HG02840 (cell line): Measurements from ENCODE around the gene CHL1.

Source experiments
- ATAC-seq: cut with Tn5 transposase; IDR thresholded peaks from one replicate; pipeline ENCODE4 v1.9.1; 2021; ENCODE audit warnings: mild to moderate bottlenecking, moderate library complexity, moderate number of reproducible peaks; ENCODE audit not compliant: unreplicated experiment, low FRiP score

CHL1 gene

GRCh38 chr3:330494-331115, 134.0 kb downstream of the CHL1 start:
- no peak for ATAC-seq

- no peak for ATAC-seq
Observed at GRCh38 chr3:331881-332280, 135.3 kb downstream of the CHL1 start.

- no peak for ATAC-seq
Observed at GRCh38 chr3:332701-333100, 136.1 kb downstream of the CHL1 start.

- ATAC-seq, result no peak
Observed at GRCh38 chr3:335240-335639, 138.7 kb downstream of the CHL1 start.

DNA sequence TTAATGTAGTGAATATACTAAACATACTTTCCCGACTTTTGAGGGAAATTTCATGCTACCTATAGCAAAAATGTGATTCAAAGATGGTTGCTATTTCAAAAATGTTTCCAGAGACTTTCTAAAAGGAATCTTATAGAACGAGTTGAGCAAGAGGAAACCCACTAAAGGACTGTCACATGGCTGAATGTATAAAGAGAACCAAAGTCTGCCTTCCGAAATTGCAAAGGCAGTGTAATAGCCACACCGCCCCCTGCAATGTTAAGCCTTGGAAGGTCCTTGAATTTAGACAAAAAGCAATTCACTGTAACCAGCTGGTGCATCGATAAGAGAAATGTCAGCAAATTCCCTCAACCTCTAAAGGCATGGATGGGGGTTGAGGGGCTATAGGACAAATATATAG, 142.8 kb downstream of the CHL1 start:
- no peak for ATAC-seq

GRCh38 chr3:341998-342397, 145.4 kb downstream of the CHL1 start:
- ATAC-seq, result no peak

- no peak for ATAC-seq
Observed at GRCh38 chr3:346186-346585, 149.6 kb downstream of the CHL1 start.

DNA sequence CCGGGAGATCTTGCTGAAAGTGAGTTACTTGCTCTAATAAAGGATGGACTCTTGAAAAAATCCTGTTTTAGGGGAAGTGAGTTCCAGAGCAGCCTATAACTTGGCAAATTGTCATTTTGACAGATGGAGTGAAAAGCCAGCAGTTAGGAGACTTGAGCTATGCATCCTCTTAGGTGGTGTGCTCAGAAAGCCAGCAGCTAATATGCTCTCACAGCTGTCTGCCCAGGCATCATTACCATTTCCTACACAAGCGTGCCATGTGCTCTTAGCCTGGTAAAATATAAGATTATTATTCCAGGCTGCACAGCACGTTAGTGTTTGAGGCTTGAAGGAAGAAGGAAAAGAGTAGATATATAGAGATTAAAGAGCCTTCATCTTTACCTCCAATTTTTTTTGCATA, 151.0 kb downstream of the CHL1 start:
- no peak for ATAC-seq

DNA sequence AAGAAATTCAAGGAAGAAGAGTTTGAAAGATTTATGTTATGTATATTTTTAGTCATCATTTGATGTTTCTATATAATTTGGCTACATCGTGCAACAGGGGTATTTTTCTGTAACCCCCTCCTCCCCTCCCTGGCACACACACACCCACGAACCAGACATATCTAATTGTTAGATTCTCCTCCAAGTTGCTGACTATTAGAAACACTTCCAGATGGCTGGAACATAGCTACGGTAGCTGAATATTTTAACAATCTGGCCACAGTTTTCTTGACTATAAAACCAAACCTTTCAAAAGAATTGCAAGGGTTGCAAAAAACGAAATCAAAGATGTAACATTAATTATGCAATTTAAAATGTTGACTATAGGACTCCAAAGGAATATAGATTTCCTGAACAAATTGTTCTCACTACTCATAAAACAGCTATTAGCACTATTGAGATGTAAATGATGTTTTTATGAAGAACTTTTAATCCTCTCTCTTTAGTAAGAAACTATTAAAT, 154.4 kb downstream of the CHL1 start:
- ATAC-seq, result no peak

- ATAC-seq, result no peak
Observed at GRCh38 chr3:352599-352998, 156.0 kb downstream of the CHL1 start.

DNA sequence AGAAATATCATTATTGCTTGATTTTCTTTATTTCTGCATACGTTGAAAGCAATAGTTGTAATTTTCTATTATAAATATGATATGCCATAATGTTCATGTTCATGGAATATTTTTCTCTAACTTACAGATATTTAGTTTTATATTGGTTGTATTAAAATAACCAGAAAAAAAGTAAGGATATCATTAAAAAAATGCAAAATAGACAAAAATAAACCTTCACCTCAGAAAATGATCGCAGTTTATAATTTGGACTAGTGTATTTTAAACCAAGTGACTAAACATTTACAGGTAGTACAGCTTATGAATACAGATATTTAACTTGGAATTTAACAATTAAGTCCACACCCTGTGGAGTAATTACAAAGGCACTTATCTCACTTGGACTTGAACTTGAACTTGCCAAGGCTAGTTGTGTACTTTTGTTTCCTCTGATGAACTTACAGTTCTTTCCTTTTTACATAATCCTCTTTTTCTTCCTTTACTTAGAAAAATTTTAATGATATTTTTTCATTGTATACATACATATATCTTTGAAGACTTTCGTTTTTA, 156.7 kb downstream of the CHL1 start:
- ATAC-seq, result no peak

- no peak for ATAC-seq
Observed at GRCh38 chr3:354432-354831, 157.9 kb downstream of the CHL1 start.

- ATAC-seq, result peak; percentile 78
Observed at GRCh38 chr3:355622-356021, 159.1 kb downstream of the CHL1 start.

DNA sequence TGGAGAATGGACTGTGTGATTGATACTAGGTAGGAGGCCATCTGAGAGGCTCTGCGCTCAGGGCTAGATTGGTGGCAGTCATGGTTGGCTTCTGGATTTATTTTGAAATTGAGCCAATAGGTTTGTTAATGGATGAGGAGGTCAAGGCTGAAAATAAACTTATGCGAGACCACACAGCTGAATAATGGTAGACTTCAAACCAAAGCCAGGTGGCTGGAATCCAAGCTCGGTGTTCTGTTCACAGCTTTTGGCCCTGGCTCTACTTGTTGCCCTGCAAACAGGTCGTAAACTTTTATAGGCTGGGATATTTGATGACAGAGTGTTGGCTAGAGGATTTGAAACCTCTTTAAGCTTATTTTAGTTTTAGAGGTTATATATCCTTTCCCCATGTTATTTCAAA, 160.4 kb downstream of the CHL1 start:
- ATAC-seq, result no peak

GRCh38 chr3:359672-360071, 163.1 kb downstream of the CHL1 start:
- ATAC-seq, result peak; percentile 50

- no peak for ATAC-seq
Observed at GRCh38 chr3:362681-363338, 166.2 kb downstream of the CHL1 start.

DNA sequence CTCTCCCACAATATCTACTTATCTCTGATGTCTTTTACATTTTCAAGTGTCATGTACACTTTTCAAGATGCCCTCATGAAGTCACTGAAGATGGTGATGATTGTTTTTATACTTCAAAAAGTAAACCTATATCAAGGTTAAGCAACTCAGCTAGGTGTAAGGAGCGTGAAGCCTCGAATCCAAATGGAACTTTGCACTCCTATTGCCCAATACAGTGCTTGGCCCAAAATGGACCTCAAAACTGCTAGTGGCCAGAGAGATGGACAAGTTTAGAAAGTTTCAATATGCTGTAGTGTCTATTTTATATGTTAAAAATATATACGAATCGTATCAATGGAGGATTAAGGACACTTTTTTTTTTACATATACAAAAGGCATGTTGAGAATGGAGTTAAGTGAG, 167.7 kb downstream of the CHL1 start:
- no peak for ATAC-seq

DNA sequence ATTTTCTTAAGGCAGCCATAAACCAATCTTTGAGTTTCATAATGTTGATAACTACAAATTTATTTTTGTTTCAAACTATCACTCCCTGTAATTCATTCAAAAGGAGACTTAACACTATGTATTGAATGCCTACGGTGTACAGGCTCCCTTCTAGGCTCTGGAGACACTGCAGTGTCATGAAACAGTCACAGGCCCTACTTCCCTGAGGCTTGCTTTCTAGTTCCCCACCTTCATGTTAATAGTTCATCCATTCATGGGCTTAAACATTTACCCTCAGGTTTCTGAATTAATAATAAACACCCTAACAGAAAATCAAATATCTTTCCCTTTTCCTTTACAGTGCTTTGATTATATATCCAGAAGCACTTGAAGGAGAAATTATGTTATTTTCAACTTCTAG, 168.7 kb downstream of the CHL1 start:
- ATAC-seq, result peak; percentile 63

DNA sequence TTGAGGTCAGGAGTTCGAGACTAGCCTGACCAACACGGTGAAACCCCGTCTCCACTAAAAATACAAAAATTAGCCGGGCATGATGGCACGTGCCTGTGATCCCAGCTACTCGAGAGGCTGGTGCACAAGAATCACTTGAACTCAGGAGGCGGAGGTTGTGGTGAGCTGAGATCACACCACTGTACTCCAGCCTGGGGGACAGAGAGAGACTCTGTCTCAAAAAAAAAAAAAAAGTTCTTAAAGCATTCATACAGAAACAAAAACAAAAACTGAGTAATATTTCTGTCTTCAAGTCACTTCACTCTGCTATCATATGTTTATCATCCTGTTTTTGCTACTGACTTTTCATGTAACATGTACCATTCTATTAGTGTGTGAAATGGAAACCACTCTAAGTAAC, 169.7 kb downstream of the CHL1 start:
- ATAC-seq, result peak; percentile 66

DNA sequence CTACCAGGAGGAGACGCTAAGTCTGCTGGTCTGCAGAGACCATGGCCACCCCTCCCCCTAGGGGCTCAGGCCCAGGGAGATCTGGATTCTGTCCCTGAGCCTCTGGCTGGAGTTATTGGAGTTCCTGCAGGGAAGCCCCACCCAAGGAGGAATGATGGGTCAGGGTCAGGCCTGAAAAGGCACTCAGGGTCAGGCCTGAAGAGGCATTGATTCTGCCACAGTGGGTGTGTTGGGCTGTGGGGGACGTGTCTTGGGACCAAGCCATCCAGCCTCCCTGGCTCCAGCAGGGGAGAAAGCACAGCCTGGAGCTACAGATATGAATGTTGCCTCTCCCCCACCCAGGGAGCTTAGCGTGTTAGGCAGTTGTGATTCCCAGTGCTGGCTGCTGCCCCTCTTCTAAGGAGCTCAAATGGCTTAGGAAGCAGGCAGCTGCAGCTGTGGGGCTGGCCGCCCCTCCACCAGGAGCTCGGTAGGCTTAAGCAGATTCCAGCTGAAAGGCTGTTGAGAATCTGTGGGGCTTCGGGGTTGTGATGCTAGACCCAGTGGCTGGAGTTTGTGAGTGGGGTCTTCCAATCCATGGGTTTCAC, 176.7 kb downstream of the CHL1 start:
- no peak for ATAC-seq

DNA sequence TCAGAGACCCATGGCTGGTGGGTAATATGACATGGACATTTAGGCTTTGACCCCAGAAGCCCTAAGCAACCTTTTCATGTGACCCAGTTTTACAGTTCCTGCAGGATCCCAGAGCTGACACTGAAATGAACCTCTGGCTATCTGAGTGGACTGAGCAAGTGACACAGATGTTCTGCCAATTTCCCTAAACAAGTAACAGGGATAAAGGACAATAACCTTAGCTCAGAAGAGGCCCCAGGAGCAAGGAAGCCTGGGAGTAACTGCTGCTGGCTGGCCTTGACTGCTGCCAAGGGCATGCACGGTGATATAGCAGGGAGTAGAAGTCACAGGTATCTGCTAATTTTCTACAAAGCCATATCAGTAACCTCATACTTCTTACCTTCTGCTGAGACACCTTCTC, 177.9 kb downstream of the CHL1 start:
- no peak for ATAC-seq

GRCh38 chr3:377158-377561, 180.6 kb downstream of the CHL1 start:
- ATAC-seq, result no peak
